ENCODE results near the gene SREBF2. TPM values are rescaled to one million over a fixed set of nuclear protein-coding genes. Genes with fewer than 3 reads are reported as not detected.

Gene SREBF2
- total and polyA plus RNA-seq, 2 of the 8 experiments (the other 6 are each of a cell fraction or from before 2014, with no cell fraction given): 125 to 144 TPM

DNA sequence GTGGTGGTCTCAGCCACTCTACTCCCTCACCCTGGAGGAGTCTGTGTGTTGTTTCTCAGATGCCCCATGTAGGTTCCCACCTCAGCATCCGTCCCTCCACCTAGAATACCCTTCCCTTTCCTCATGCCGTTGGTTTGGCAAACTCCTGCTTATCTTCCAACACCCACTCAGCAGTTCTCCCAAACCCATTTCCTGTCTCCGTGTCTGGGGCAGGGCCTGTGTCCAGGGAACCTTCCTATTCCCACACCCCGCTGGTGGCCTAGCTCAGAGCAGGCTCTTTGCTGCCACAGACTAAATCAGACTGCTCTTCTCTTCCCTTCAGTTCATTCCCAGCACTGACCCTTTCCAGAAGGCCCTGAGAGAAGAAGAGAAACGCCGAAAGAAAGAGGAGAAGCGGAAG is 7.5 kb upstream of the SREBF2 start:
- Histone ChIP-seq H3K36me3 (ENCODE audit: control insufficient read depth in 2 of 4, insufficient read depth in 4 of 4, low read length in 3 of 4) (peaks cover 0 to 4% (median 2%) of the 10 kb centered on the region in 4 experiments; a peak in 1 of 8 replicates), H3K18ac (ENCODE audit: extremely low read depth, low read length) (no peak overlapping the region), H2BK120ac (replicated peaks; ENCODE audit: low read depth, low read length) (no peak overlapping the region), H3K14ac (ENCODE audit: insufficient read length) (no peak overlapping the region), H3K27me3 (replicated peaks in 1 of 4; ENCODE audit: control insufficient read depth in 3 of 4, extremely low read depth in 1 of 4, insufficient read depth in 3 of 4, low read length in 3 of 4) (no peaks in the 10 kb centered on the region; a peak in 1 of 7 replicates), H4K8ac (ENCODE audit: extremely low read depth, insufficient read depth, low read length) (no peak overlapping the region), H3K23me2 (ENCODE audit: low read depth, low read length) (no peaks in the 10 kb centered on the region), H3K23ac (ENCODE audit: insufficient read length) (no peak overlapping the region), H2BK5ac (ENCODE audit: low read depth, low read length) (no peak overlapping the region), H2AFZ (ENCODE audit: low read length) (no peak overlapping the region), H4K20me1 (replicated peaks in 1 of 2; ENCODE audit: control insufficient read depth in 1 of 2, insufficient read depth in 2 of 2, low read length in 2 of 2) (peaks cover 0 to 8% of the 10 kb centered on the region in 2 experiments), H3K79me1 (ENCODE audit: low read depth, low read length) (peaks cover 8% of the 10 kb centered on the region), H4K5ac (ENCODE audit: insufficient read length, low read depth, low read length) (no peak overlapping the region), H2BK12ac (ENCODE audit: low read depth, low read length) (0 out of 2 replicates have a peak overlapping the region, but pooled peaks have one; percentile 7), H2BK20ac (ENCODE audit: low read length) (no peak overlapping the region), H3K9ac (replicated peaks in 1 of 4; ENCODE audit: extremely low read depth in 1 of 4, low read depth in 3 of 4, low read length in 3 of 4) (no peak overlapping the region), H3K9me3 (ENCODE audit: insufficient read depth in 2 of 2, low read depth in 1 of 2, low read length in 1 of 2) (no peaks in the 10 kb centered on the region), H3K79me2 (ENCODE audit: control insufficient read depth in 1 of 2, insufficient read depth in 2 of 2, low read length in 2 of 2) (no peaks in the 10 kb centered on the region; a peak in 1 of 4 replicates), H3K4me3 (ENCODE audit: extremely low read depth in 1 of 4, insufficient read depth in 2 of 4, low read depth in 3 of 4, low read length in 4 of 4) (no peak overlapping the region), H2BK15ac (ENCODE audit: low read length) (no peak overlapping the region), H4K91ac (replicated peaks; ENCODE audit: insufficient read length, low read length) (no peak overlapping the region), H3K4me2 (ENCODE audit: insufficient read depth in 1 of 2, low read depth in 2 of 2, low read length in 2 of 2) (no peak overlapping the region), H3K56ac (replicated peaks; ENCODE audit: insufficient read length, low read depth, low read length) (no peak overlapping the region), H3K4ac (replicated peaks; ENCODE audit: insufficient read length, low read depth, low read length) (no peak overlapping the region), H3K4me1 (replicated peaks in 1 of 4; ENCODE audit: control insufficient read depth in 3 of 4, insufficient read depth in 4 of 4, low read length in 3 of 4) (peaks cover 2 to 11% (median 6%) of the 10 kb centered on the region in 4 experiments), H3K27ac (ENCODE audit: low read depth, low read length) (no peak overlapping the region), H2AK5ac (ENCODE audit: low read depth, low read length) (no peak overlapping the region)
- no peak for FAIRE-seq
- WGBS, 2 experiments (ENCODE audit: extremely low coverage in 1 of 2, insufficient coverage in 1 of 2, insufficient read length in 1 of 2, insufficient replicate concordance in 2 of 2, low coverage in 1 of 2, low lambda C conversion rate in 2 of 2, missing lambda C conversion rate in 1 of 2): 87% methylated on average over 7 of the region's 7 CpGs; no CpG with 5 or more reads in 1 of the 2 experiments
- ChIA-PET CTCF (ENCODE audit: partially characterized antibody) (interaction anchor here (1.2 to 2.7 kb wide), 4 partner anchors 32 to 128 kb away, joined by 4 to 12 read pairs (median 6); no protein-coding TSS in a partner anchor), POLR2A (ENCODE audit: partially characterized antibody) (interaction anchor here (0.7 kb wide), 1 partner anchor 19 kb away, joined by 3 read pairs; no protein-coding TSS in a partner anchor)
- TF ChIP-seq POU5F1 (IDR thresholded peaks at IDR 0.05; ENCODE audit: low read depth, low read length): no peak
- TF ChIP-seq BACH1 (IDR thresholded peaks at IDR 0.05; ENCODE audit: low read length): no peak
- TF ChIP-seq GTF2F1 (IDR thresholded peaks at IDR 0.05; ENCODE audit: borderline replicate concordance, low read depth, low read length): no peak
- TF ChIP-seq TAF1 (IDR thresholded peaks at IDR 0.05; ENCODE audit: low read depth, low read length): no peak
- no peak for DNase-seq (ENCODE audit: low read depth in 1 of 2, low spot score in 2 of 2)

Measured in H1 (cell line).